Activated T-cell treated with anti-CD3 and anti-CD28 coated beads for 48 hours (primary cell): Measurements from ENCODE around the gene PPP1R10.
A peak's percentile ranks its signal among the peaks of the same experiment; 100 is the strongest.
"Not testable (repeated sequence)": the region's sequence is repeated elsewhere in the genome, so short reads cannot be mapped to it uniquely, and the experiment has no call there.

Experiments used
- DNase-seq: peaks from one replicate; pipeline ENCODE4 v3.0.0-alpha.2; 2020; ENCODE audit warnings: low read depth

PPP1R10 gene

GRCh38 chr6:30616811-30617564 lies at the start of gene PPP1R10:
TSS of gene PPP1R10 (minus strand) at chr6:30617243. CDS start at chr6:30609944, 7,299 bp downstream.
- DNase-seq, result peak; percentile 94

GRCh38 chr6:30666300-30666699 lies 49.3 kb upstream of the PPP1R10 start:
- peak; percentile 59 for DNase-seq

GRCh38 chr6:30664994-30665767 lies 48.1 kb upstream of the PPP1R10 start:
- no peak for DNase-seq

- not testable (repeated sequence) for DNase-seq
Measured at GRCh38 chr6:30657922-30658321, 40.9 kb upstream of the PPP1R10 start.

GRCh38 chr6:30657454-30657853 lies 40.4 kb upstream of the PPP1R10 start:
- DNase-seq, result no peak

- DNase-seq, result no peak
Measured at GRCh38 chr6:30656513-30656912, 39.5 kb upstream of the PPP1R10 start.

- DNase-seq, result no peak
Measured at GRCh38 chr6:30655743-30656094, 38.7 kb upstream of the PPP1R10 start.

- no peak for DNase-seq
Measured at GRCh38 chr6:30654798-30655742, 38.0 kb upstream of the PPP1R10 start.

GRCh38 chr6:30651143-30651542 lies 34.1 kb upstream of the PPP1R10 start:
- no peak for DNase-seq

- peak; percentile 81 for DNase-seq
Measured at GRCh38 chr6:30647242-30648116, 30.4 kb upstream of the PPP1R10 start.

- DNase-seq, result peak; percentile 90
Measured at GRCh38 chr6:30646450-30647241, 29.6 kb upstream of the PPP1R10 start, which contains the start of gene C6orf136. TSS of gene C6orf136 (plus strand) at chr6:30647133. CDS start at chr6:30647232, 99 bp downstream.

GRCh38 chr6:30645989-30646388 lies 28.9 kb upstream of the PPP1R10 start:
- no peak for DNase-seq

- DNase-seq, result no peak
Measured at GRCh38 chr6:30644769-30645168, 27.7 kb upstream of the PPP1R10 start.

- no peak for DNase-seq
Measured at GRCh38 chr6:30643656-30644055, 26.6 kb upstream of the PPP1R10 start.

- no peak for DNase-seq
Measured at GRCh38 chr6:30641048-30641447, 24.0 kb upstream of the PPP1R10 start.

GRCh38 chr6:30640481-30640880 lies 23.4 kb upstream of the PPP1R10 start:
- no peak for DNase-seq

- no peak for DNase-seq
Measured at GRCh38 chr6:30635834-30636233, 18.8 kb upstream of the PPP1R10 start.

GRCh38 chr6:30626484-30627366 lies 9.7 kb upstream of the PPP1R10 start, which contains the start of gene ATAT1:
TSS of gene ATAT1 (plus strand) at chr6:30626874.
- DNase-seq, result peak; percentile 81

- DNase-seq, result no peak
Measured at GRCh38 chr6:30625511-30625910, 8.5 kb upstream of the PPP1R10 start.
